ENCODE data around the gene ZNF416.

ZNF416 gene
- total RNA-seq = 5.1 to 21.6 reads per million in 2 donors

DNA sequence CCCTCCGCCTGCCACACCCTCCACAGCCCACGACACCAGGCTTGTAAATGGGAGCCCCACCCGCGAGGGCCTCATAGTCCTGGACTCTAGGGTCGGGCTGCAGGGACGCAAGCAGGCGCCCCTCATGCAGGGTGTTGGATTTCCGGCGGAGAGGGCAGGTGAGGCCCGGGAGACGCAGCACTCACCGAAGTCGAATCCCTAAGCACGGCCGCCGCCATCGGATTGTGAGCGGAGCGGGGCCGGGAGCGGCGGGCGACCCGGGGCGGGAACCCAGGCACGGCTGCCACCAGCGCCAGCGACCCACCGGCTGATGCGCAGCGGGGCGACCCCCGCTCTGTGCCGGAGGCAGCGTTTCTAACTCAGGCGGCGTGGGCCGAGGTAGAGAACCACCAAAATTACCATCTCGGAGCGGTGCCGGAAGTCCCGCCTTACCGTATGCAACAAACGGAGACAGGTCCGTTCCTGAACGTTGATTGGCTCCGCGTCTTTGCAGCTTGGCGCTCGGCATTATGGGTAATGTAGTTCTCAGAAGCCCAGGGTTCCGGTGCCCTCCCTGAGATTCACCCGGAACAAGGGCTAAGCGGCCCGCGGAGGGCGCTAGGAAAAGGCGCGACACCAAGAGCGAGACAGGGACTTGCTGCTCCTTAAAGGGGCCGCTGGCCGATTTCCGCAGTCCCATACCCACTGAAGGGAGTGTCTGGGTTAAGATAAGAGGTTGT, at the start of gene ZNF416:
Gene ZNF416, minus strand, starts transcription at position 425 of the 719 bp plus-strand sequence. Its CDS starts 207 bp downstream, at position 218.
- DNase-seq = peak; percentile 86

DNA sequence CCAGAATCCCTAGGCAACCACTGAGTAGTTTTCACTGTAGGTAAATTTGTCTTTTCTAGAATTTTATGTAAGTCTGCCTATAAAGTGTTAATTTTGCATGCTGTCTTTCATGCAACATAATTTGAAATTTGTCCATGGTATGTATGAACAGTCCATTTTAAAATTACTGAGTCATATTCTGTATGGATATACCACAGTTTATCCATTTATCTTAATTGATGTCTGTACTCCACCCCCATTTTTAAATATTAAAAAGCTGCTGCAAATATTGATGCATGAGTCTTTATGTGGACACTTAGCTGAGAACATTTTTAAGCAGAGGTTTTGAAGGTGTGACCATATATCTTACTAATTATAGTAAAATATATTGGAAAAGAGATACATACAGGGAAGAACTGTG, 44.4 kb upstream of the ZNF416 start:
- DNase-seq = no peak

DNA sequence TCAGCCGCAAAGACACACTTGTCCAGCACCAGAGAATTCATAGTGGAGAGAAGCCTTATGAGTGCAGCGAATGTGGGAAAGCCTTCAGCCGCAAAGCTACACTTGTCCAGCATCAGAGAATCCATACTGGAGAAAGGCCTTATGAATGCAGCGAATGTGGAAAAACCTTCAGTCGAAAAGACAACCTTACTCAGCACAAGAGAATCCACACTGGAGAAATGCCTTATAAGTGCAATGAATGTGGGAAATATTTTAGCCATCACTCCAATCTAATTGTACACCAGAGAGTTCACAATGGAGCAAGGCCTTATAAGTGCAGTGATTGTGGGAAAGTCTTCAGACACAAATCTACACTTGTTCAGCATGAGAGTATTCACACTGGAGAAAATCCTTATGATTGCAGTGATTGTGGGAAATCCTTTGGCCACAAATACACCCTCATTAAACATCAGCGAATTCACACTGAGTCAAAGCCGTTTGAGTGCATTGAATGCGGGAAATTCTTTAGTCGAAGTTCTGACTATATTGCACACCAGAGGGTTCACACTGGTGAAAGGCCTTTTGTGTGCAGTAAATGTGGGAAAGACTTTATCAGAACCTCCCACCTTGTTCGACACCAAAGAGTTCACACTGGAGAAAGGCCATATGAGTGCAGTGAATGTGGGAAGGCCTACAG, 42.1 kb upstream of the ZNF416 start:
- DNase-seq = no peak

DNA sequence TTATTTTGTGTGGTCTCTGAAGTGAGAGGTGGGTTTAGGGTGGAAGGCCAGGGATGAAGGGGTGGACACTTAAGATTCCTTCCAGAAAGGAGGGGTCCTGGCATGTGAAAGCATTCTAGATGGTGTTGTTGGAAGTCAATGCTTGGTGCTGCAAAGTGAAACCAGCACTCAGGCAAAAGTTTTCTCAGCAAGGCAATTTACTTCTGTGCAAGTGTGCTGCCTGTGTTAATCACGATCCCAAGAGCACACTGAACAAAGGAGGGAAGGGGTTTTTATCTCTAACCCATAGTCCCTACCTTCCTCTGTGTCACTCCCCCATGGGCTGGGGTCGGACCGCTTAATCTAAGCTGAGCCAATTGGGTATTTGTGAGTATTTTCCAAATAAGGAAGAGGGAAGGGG, 36.6 kb upstream of the ZNF416 start:
- no peak for DNase-seq

DNA sequence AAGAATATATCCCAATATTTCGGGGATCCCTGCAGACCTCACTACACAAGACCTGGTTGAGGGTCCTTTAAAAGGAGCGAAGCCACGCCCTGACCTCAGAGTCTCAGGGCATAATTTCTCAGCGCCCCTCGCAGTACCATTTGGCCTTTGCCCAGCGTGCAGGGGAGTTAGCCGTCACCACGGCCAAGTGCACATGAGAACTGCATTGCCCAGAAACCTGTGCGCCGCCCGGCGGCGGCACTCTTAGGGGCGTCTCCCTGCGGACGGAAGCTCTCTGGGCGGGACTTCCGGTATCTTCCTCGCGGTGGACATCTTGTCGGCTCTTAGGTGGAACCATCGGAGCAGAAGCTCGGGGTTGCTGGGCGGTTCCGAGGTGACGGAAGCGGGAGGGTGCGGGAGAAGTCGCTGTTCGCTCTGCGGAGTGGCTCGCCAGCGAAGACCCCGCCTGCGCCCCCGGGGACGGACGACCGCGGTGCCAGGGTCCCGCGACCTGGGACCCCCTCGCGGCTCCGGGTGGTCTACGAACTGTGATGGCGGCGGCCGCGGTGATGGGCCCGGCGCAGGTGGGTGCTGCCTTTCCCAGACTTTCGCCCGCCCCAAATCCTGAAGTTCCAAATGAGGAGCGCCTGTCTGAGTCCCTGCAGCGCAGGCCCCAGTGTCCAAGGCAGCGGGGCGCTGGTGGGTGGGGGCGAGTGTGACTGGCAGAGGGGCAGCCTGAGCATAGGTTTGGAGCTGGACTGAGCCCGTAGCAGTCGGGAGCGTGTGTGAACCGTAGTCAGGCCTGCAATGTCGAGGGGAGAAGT, 35.4 kb upstream of the ZNF416 start, which contains the start of gene ZNF134:
Gene ZNF134, plus strand, starts transcription at position 302 of the 803 bp plus-strand sequence. CDS start 5,227 bp downstream, outside the sequence.
- peak; percentile 79 for DNase-seq

DNA sequence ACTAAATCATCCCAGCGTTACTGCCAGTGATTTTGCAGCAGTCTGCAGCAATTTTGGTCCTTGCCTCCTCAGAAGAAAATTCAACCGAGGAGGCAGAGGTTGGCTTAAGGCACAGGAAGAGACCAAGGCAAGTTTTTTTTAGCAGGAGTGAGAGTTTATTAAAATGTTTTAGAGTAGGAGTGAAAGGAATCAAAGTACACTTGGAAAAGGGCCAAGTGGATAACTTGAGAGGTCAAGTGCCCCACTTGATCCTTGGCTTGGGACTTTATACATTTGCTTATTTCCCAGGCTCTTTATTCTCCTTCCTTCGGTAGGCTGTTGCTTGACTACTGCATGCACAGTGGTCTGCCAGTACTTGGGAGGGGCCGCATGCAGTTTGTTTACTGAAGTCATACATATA, 32.4 kb upstream of the ZNF416 start:
- DNase-seq = no peak

DNA sequence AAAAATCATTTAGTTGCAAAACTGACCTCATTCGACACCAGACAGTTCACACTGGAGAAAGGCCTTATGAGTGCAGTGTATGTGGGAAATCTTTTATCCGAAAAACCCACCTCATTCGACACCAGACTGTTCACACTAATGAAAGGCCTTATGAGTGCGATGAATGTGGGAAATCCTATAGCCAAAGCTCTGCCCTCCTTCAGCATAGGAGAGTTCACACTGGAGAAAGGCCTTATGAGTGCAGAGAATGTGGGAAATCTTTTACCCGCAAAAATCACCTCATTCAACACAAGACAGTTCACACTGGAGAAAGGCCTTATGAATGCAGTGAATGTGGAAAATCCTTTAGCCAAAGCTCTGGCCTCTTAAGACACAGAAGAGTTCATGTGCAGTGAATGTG, 28.2 kb upstream of the ZNF416 start:
- no peak for DNase-seq

DNA sequence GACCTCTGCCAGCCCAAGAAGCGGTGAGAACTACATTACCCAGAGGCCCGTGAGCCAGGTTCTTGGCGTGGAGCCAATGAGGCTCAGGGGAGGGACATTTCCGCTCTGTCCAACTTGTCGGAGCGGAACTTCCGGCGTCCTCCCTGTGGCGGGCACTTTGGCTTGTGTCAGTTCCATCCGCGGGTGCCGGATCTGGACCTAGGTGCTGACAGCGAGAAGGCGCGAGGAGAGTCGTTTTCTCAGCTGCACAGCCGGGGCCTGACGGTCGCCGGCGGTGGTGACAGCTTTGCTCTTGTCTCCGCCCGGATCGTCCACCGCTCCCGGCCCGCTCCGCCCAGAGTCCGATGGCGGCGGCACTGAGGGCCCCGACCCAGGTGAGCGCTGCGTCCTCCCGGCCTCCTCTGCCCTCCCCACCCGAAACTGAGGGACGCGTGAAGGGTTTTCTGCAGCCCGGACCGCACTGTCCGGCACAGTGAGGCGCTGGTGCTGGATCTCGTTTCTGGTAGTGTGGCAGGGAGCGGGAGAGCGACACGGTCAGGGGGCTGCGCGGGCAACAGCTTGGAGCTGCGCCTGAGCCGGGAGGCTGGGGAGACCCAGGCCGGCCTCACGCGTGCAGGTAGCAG, 21.2 kb upstream of the ZNF416 start, which contains the start of gene ZNF530:
Gene ZNF530, plus strand, starts transcription at position 125 of the 623 bp plus-strand sequence. CDS start 4,461 bp downstream, outside the sequence.
- peak; percentile 63 for DNase-seq

DNA sequence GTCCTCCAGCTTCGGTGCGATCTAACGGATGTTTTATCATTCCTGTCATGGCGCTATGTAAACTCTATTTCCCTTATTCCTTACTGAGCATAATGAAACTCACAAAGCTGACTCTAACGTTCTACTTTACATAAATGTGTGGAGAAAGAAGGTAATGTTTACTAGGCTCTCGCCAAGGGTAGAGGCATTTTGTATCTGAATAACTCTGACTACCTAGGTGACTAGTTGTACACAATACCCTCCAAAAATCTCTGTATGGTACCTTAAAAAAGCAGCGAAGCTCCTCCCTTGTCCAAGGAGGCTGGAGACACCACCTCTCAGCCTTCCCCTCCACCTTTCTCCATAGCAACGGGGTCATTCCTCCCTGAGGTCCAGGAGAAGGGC, 20.7 kb upstream of the ZNF416 start:
- DNase-seq = no peak

DNA sequence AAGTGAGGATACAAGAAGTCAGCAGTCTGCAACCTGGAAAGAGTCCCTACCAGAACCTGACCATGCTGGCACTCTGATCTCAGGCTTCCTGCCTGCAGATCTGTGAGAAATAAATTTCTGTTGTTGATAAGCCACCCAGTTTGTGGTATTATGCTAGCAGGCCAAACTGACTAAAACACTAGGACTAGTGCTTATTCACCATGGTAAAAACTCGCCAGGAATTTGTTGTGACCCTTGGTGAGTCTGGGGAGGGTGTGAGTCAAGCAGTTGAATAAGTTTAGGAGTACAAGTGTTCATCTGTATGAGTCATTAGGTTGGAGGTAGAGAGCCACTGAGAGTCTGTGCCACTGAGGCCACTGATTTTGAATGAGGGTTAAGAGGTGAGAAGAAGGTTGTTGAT, 8.8 kb upstream of the ZNF416 start:
- DNase-seq = no peak

DNA sequence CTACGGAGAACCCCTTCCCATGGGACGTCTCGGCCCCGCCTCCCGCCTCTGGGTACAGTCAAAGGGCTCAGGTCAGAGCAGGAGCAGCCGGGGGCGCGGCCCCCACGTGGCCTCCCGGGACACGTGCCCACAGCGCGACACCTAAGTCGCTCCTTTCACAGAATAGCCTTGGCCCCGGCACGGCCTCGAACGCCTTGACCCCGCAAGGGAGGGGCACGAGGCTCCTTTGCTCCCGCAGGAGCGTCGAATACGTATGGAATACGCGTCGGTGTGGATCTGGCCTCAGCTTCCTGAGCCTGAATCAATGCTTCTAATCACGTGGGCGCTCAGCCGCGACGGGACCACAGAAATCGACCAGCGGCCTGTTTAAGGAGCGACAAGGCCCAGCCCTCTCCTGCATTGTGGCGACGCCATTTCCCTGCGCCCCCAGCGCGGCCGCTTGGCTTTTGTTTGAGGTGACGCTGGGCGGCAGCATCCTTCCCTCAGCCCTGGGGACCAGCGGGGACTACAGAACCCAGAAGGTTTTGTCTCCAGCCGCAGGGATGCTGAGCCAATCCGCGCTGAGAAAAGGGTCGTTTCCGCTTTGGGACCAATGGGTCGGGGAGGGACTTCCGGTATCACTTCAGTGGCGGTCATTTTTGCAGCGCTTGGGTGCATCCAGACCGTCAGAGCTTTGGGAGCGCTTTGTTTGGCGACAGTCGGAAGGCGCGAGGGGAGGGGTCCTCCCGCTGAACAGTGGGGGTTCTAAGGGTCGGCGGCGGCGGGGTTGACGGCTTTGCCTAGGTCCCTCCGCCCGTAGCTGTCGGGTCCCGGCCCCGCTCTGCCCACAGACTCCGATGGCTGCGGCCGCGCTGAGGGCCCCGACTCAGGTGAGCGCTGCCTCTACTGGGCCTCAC, 5.1 kb upstream of the ZNF416 start, which contains the start of gene ZIK1:
Gene ZIK1, plus strand, starts transcription at position 625 of the 896 bp plus-strand sequence. Its CDS starts 212 bp downstream, at position 837.
- peak; percentile 66 for DNase-seq

DNA sequence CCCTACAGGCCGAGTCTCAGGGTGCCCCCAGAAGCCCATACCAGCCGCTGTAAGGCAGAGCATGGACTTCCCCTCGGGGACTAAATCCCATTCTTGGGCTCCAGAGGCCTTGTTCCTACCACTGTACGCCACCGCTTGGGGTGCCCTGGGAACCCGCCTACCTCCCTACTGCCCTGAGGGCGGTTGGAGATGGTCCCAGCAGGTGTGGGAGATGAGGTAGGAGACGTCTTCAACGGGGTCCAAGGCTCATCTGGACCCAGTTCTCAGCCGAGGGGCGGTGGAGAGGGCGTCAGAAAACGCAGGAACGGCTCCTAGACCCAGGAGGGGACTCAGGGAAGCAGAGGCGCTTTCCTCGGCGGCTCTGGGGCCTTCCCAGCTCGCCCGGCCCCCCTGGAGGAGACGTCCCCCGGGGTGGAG, 4.4 kb upstream of the ZNF416 start:
- DNase-seq = no peak

DNA sequence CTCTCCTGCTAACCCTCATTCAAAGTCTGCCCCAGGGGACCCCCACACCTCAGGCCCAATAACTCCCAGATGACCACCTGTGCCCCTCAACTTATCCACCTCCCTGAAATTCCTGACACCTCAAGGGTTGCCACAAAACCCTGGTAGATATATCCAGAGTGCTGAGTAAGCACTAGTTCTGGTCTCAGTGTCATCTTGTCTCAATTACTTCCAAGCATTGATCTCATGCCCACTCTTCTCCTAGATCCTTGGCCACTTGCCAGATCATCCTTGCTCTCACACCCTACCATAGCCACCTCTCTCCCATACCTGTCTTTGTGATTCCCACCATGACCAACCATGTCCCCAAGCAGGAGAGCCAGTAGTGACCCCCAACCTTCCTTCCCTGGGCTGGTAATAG, 2.0 kb downstream of the ZNF416 start:
- no peak for DNase-seq

DNA sequence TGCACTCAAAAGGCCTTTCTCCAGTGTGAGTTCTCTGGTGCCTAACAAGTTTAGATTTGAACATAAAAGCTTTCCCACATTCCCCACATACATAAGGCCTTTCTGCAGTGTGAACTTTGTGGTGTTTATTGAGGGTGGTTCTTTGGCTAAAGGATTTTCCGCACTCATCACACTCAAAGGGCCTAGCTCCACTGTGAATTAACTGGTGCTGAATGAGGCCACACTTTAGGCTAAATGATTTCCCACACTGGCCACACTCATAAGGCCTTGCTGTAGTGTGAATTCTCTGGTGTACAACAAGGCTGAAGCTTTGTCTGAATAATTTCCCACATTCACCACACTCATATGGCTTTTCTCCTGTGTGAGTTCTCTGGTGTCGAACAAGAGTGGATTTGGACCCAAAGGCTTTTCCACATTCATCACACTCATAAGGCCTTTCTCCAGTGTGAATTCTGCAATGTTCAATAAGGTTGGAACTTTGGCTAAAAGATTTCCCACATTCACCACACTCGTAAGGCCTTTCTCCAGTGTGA, 6.2 kb downstream of the ZNF416 start:
- no peak for DNase-seq

DNA sequence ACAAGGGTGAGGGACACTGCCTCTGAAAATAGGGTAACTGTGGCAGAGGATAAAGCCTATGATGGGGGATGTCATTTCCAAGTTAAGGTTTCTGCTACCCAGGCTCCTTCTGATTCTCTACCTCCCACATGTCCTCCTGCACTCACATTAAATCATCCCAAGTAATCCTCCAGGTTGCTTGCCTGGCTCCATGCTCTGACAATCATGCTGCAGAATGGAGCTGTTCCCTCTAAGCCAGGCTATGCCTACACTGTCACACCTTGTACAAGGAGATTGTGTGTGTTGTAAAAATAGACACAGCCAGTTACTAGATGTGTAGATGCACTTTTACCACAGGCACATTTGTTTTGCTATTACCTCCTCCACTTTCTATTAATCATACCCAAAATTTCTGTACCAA, 8.0 kb downstream of the ZNF416 start:
- DNase-seq = no peak

DNA sequence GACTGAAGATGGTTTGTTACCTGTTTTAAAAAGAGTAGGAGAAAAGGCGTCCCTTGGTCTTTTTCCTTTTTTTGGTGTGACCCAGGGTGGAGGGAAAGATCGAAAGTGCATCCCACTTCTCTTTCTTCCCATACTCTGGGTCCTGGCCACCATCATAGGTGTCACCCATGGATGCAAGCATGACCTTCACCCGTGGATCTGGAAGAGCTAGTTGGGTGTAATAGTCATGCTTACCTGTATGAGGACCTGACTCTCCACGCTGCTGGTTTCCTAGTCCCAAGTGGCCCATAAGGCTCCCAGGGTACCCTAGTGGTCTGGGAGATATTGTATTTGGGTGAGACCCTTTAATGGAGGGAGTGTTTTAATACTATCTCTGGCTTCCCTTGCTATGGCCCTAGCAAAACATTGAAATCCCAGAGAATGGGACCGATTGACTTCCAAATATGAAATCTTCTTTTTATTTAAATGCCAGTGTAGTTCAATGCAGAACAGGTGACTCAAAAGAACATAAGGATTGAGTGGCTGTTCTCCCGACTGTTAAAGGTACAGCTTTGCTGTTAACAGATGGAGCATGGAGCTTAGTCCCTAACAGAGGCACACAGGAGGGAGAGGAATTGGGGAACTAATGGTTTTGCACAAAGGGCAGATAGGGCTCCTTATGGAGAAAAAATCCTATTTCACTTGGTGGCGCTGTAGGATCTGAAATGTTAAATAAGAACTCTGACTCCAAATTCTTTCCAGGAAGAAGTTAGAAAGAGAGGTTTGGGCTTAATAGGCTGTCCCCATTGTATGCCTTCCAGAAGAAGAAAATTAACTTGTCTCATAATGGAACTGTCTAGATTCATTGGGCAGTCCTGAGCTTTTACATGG, 12.1 kb downstream of the ZNF416 start:
- no peak for DNase-seq

DNA sequence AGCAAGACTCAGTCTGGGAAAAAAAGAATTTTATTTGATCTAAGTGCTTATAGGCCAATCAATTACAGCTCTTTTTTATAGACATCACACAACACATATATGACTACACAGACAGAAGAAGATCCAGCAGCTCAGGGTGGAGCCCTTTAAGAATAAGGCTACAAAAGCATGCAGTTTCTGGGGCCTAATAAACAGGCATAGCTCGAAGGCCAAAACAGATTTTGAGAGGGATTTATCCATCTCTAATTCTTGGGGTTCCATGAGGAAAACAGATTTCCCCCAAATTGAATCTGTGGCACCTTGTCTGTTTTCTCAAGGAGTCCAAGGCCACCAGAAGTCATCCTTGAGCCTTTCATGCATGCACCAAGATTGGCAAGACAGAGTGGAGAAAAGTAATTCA, 15.2 kb downstream of the ZNF416 start:
- DNase-seq = no peak

DNA sequence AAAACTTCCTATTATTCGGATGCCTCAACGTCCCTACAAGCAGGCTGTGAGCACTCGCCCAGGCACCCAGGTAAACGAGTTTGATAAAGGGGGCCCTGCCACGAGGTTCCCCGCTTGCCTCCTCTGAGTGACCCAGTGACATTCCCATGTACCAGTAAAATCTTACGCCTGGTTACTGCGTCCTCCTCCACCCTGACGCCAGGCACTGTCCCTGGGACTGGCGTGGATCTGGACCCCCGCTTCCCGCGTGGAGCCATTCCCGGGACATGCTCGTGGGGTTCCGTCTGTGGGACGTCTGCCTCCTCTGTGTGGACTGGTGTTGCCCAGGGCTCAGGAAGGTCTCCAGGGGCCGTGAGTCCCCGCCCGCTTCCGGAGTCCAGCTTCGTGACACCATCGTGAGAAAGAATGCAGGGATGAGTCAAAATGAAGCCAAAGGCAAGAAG, 18.6 kb downstream of the ZNF416 start:
- DNase-seq = no peak

DNA sequence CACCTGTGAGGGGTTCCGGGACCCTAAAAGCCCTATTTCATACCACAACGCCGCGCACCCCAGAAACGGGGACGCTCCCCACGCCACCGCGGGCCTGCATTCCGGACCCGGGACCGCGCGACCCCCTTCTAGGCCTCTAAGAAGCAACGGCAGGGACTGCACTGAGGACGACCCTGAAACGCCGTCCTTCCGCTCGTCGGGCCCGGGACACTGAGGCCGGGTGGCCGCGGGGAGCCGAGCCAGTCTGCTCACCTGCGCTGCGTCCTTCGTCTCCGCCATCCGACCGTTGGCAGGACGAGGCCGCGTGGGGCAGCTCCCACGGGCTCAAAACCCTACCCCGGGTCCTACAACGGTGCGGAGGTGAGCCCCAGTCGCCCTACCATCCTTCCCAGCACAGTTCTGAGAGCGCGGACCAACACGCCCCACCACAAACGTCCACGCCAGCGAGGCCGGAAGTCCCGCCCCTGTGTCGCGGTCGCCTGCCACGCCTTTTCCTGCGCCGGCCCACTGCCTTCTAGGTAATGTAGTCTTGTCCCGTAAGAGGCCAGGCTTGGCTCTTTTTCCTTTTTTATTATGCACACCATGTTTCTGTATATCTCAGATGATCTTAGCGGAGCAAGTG, 19.2 kb downstream of the ZNF416 start, which contains the start of gene ZNF550:
Gene ZNF550, minus strand, starts transcription at position 460 of the 622 bp plus-strand sequence. Its CDS starts 181 bp downstream, at position 279.
- peak; percentile 81 for DNase-seq

DNA sequence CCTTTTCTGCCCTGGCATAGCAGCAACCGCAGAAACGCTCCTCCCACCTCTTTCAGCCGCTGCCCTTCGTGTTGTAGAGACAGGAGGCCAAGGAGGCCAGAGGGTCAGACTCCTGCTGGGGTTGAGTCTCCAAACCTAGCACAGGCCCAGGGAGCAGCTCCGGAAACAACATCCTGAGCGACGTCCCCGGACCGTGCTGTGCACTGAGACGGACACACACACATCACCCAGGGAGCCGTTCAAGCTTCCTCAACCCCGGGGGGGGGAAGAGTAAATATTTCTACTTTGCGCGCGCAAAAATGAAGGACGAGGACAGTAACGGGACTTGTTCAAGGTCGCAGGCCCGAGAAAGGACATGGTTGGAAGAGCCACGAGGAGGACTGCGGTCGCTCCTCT, 19.7 kb downstream of the ZNF416 start:
- no peak for DNase-seq
